Breast epithelium (tissue), 4 donors: Measurements from ENCODE around the gene TTLL10. TPM values are rescaled to one million over a fixed set of nuclear protein-coding genes. Genes with fewer than 3 reads are reported as not detected.

Experiments
- DNase-seq, 2 donors: peaks; one replicate each; pipeline ENCODE4 v3.0.0-alpha.2; 2019; ENCODE audit warnings: low spot score in 2 of 2
- H3K27ac ChIP-seq, 2 donors: fragments of 200-600 bp; sonication (generic) in 1 of 2; one replicate each; pipeline ENCODE4 v1.5.1; 2016 to 2019; ENCODE audit warnings: mild to moderate bottlenecking in 1 of 2
- H3K27me3 ChIP-seq, 2 donors: fragments of 200-600 bp; sonication (generic) in 1 of 2; one replicate each; pipeline versions ENCODE4 v1.5.1 to v1.6.0; 2017 to 2019; ENCODE audit warnings: control low read depth in 1 of 2, mild to moderate bottlenecking in 1 of 2
- H3K36me3 ChIP-seq: fragments of 200-600 bp; one replicate; pipeline ENCODE4 v1.5.1; 2019
- H3K4me1 ChIP-seq, 2 donors: fragments of 200-600 bp; sonication (generic); one replicate each; pipeline ENCODE4 v1.5.1; 2016 to 2019; ENCODE audit warnings: control low read depth in 1 of 2
- H3K4me3 ChIP-seq, 3 donors: fragments of 200-600 bp; sonication (generic); 1 replicate in 2 of 3; 2 replicates in 1 of 3; pipeline ENCODE4 v1.5.1; 2016 to 2019; ENCODE audit warnings: mild to moderate bottlenecking in 3 of 3, moderate library complexity in 2 of 3
- H3K9me3 ChIP-seq, 2 donors: fragments of 200-600 bp; sonication (generic) in 1 of 2; one replicate each; pipeline ENCODE4 v1.5.1; 2016 to 2019; ENCODE audit warnings: control low read depth in 1 of 2
- POLR2A ChIP-seq: fragments of 450-650 bp; IDR thresholded peaks from one replicate; pipeline ENCODE4 v1.6.1; 2016; ENCODE audit warnings: antibody characterized with exemption, mild to moderate bottlenecking, moderate library complexity
- POLR2AphosphoS5 ChIP-seq, 3 donors: sonication (generic); formaldehyde crosslinking; IDR thresholded peaks; one replicate each; pipeline ENCODE4 v1.6.1; 2017; ENCODE audit warnings: antibody characterized with exemption in 3 of 3
- intact Hi-C: fragments of 100-400 bp; cut with DNase I; formaldehyde crosslinking; loops from one replicate; pipeline ENCODE4 v1.15.1; 2023; ENCODE audit warnings: low total_unique reads
- total RNA-seq, 3 donors: library from RNA; depleted of rRNA; stranded (reverse); fragments of >200 nt; gene quantifications; one replicate each; pipeline ENCODE4 v1.1.0, GENCODE V29; 2016
- TF ChIP-seq, protein P1 (sequence below), 3 donors: fragments of 450-650 bp; IDR thresholded peaks; one replicate each; pipeline ENCODE4 v1.5.1; 2016 to 2017; ENCODE audit warnings: antibody characterized with exemption in 3 of 3, mild to moderate bottlenecking in 3 of 3, moderate library complexity in 3 of 3

TTLL10 gene
- total RNA-seq, 3 donors from 2014 or later, result 0.15 to 0.33 (median 0.16) TPM

DNA sequence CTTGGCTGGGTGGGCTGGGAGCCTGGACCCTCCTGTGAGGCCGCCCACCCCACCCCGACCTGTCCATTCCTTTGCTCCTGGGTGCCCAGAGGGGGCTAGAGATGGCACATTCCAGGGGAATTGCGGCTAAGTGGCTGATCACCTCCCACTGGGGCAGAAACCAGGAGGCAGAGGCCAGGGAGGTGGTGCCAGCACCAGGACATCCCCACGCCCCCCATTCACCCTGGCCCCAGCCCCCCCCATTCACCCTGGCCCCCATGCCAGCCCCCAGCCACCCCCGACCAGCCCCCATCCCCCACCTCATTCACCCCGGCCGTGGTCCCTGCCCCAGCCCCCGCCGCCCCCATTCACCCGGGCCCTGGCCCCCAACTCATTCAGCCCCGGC, 66.7 kb downstream of the TTLL10 start:
- no peak for TF ChIP-seq POLR2AphosphoS5 (IDR thresholded peaks at IDR 0.05)
- TF ChIP-seq, protein P1, sequence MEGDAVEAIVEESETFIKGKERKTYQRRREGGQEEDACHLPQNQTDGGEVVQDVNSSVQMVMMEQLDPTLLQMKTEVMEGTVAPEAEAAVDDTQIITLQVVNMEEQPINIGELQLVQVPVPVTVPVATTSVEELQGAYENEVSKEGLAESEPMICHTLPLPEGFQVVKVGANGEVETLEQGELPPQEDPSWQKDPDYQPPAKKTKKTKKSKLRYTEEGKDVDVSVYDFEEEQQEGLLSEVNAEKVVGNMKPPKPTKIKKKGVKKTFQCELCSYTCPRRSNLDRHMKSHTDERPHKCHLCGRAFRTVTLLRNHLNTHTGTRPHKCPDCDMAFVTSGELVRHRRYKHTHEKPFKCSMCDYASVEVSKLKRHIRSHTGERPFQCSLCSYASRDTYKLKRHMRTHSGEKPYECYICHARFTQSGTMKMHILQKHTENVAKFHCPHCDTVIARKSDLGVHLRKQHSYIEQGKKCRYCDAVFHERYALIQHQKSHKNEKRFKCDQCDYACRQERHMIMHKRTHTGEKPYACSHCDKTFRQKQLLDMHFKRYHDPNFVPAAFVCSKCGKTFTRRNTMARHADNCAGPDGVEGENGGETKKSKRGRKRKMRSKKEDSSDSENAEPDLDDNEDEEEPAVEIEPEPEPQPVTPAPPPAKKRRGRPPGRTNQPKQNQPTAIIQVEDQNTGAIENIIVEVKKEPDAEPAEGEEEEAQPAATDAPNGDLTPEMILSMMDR (IDR thresholded peaks at IDR 0.05), result no peak
- TF ChIP-seq POLR2A, result no peak
- Histone ChIP-seq H3K9me3 (no peaks in the 10 kb centered on the region), H3K36me3 (no peaks in the 10 kb centered on the region), H3K4me3 (no peak overlapping the region), H3K4me1 (peaks cover 0 to 14% of the 10 kb centered on the region in 2 donors), H3K27me3 (peaks cover 8 to 18% of the 10 kb centered on the region in 2 donors), H3K27ac (no peak overlapping the region)
- intact Hi-C loops, result no loop called here
- DNase-seq, result no peak

DNA sequence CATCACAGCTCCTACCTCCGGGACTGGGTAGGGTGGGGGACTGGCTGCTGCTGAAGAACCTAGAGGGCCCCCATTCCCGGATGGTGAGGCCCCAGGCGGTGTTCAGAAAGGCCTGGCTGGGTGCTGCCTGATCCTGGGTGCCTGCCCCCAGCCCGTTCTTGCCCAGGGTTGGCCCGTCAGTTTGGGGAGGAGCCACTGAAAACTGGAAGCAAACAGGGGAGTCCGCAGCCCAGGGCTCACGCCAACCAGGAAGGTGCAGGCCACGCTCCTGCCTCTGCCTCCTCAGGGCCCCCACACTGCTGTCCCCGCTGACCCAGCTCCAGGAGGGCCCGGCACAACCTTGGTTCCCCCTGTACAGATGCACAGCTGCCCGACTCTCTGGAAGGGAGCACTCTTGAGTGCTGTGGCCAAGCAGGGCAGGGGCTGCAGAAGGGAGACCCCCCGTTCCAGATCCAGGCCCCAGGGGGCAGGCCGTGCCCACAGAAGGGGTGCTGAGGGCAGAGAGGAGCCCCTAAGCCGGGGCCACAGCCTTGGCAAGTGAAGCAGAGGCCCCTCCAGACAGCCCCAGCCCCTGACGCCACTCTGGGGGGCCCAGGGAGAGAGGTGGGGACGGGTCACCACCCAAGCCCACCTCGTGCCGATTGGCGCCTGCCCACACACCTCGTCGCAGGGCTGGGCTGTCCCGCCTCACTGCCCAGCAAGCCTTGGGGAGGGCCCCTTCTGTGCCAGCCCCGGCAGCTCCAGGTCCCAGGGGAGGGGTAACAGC, 67.3 kb downstream of the TTLL10 start:
- Histone ChIP-seq H3K27ac (no peak overlapping the region), H3K27me3 (peaks cover 15 to 25% of the 10 kb centered on the region in 2 donors), H3K4me1 (peaks cover 0 to 14% of the 10 kb centered on the region in 2 donors), H3K4me3 (no peak overlapping the region), H3K9me3 (no peaks in the 10 kb centered on the region), H3K36me3 (no peaks in the 10 kb centered on the region)
- TF ChIP-seq POLR2AphosphoS5 (IDR thresholded peaks at IDR 0.05), result no peak
- TF ChIP-seq, protein P1 (IDR thresholded peaks at IDR 0.05), result no peak
- TF ChIP-seq POLR2A, result no peak
- intact Hi-C loops, result no loop called here
- no peak for DNase-seq

DNA sequence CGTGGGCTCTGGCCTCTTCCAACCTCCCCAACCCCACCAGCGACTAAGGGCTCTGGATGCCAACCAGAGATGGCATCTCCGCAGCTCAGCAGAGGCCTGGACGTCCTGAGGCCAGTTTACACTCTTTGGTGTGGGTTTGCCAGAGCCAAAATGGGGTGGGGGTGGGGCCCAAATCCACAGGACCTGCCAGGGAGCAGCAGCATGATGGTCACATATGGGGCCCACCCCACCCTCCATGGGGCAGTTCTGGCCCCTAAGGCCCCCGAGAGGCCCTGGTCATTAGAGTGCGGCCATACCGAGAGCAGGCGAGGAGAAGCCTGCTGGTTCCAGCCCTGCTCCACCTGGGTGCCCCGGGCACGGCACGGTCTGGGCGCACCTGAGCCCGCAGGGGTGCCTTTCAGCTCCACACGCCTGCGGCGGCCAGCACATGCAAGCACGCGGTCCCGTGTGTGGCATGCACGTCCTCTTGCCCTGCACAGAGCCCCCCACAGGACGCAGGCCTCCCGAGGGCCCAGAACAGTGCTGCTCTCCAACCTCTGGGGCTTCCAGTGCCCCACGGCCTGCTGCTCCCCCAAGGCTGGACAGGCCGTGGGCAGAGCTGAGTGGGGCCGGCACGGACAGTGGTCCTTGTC, 68.0 kb downstream of the TTLL10 start:
- Histone ChIP-seq H3K27me3 (peaks cover 15 to 32% of the 10 kb centered on the region in 2 donors), H3K4me1 (peaks cover 0 to 21% of the 10 kb centered on the region in 2 donors), H3K27ac (no peak overlapping the region), H3K36me3 (no peaks in the 10 kb centered on the region), H3K9me3 (no peaks in the 10 kb centered on the region), H3K4me3 (no peak overlapping the region)
- TF ChIP-seq, protein P1 (IDR thresholded peaks at IDR 0.05), result no peak
- TF ChIP-seq POLR2A (no peak), POLR2AphosphoS5 (IDR thresholded peaks at IDR 0.05) (no peak)
- intact Hi-C loops, result no loop called here
- no peak for DNase-seq

DNA sequence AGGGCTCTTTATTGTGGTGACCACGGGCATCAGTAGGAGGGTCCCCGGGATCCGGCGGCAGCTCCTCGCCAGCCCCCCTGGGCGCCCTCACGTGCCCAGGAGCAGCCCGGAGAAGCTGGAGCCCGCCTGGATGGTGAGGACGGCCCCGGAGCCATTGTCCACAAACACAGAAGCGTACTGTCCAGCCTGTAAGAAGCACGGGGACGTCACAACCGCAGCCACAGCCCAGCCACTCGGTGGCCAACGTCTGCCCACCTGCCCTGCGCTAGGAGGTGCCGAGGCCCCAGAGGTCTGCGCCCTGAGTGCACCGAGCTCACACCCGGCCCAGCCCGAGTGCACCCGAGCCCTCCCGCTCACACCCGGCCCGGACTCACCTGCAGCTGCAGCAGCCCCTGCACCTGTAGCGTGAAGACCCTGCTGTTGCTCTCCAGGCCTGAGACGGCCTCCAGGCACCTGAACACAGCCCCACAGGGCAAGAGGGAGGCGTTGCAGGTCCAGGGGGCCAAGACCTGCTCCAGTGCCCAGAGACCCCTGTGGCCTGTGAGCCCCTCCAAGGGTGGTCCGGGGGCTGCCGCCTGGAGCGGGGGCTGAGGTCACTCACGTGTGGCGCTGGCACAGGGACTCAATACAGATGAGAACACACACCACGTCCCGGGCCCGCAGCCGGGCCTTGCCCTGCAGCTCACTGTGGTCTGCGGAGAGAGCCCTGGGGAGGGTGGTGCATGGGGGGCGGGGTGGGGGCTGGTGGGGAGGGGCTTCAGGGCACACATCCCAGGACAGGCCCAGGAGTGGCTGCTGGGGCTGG, 69.0 kb downstream of the TTLL10 start:
- H3K27me3 ChIP-seq, result peaks cover 15 to 41% of the 10 kb centered on the region in 2 donors
- DNase-seq, result no peak
- intact Hi-C loops, result no loop called here
- no peak overlapping the region for H3K27ac ChIP-seq
- no peak overlapping the region for H3K4me3 ChIP-seq
- H3K9me3 ChIP-seq, result no peaks in the 10 kb centered on the region
- H3K36me3 ChIP-seq, result no peaks in the 10 kb centered on the region
- TF ChIP-seq, protein P1 (IDR thresholded peaks at IDR 0.05), result no peak
- TF ChIP-seq POLR2AphosphoS5 (IDR thresholded peaks at IDR 0.05), result no peak
- TF ChIP-seq POLR2A, result no peak
- peaks cover 0 to 18% of the 10 kb centered on the region in 2 donors for H3K4me1 ChIP-seq
